Cardiac fibroblast (primary cell): ENCODE results near the gene OLIG2.

Experiments used
- DNase-seq, 2 donors: peaks; one replicate each; pipeline versions ENCODE4 v3.0.0 to v3.0.0-alpha.2; 2010; ENCODE audit warnings: low read depth in 2 of 2
- H3K4me3 ChIP-seq, 2 donors: replicated peaks in 1 of 2; 1 replicate in 1 of 2; 2 replicates in 1 of 2; pipeline ENCODE4 v1.5.1; 2011; ENCODE audit warnings: low read depth in 2 of 2, low read length in 2 of 2, mild to moderate bottlenecking in 2 of 2, moderate library complexity in 1 of 2
- CTCF ChIP-seq: IDR thresholded peaks from one replicate; pipeline ENCODE4 v1.5.1; 2011; ENCODE audit warnings: low read depth, mild to moderate bottlenecking, low read length, inconsistent platforms

Gene OLIG2

GRCh38 chr21:33039536-33039935, 13.8 kb downstream of the OLIG2 start:
- no peak for TF ChIP-seq CTCF
- H3K4me3 ChIP-seq: no peak overlapping the region
- DNase-seq: no peak

- no peak for TF ChIP-seq CTCF
- no peak overlapping the region for H3K4me3 ChIP-seq
Observed at GRCh38 chr21:33040215-33040614, 14.5 kb downstream of the OLIG2 start.

GRCh38 chr21:33041981-33042380, 16.2 kb downstream of the OLIG2 start:
- no peak for TF ChIP-seq CTCF
- DNase-seq: no peak
- no peak overlapping the region for H3K4me3 ChIP-seq

More at GRCh38 chr21:33040215-33040614, 14.5 kb downstream of the OLIG2 start:
- no peak for DNase-seq

GRCh38 chr21:33042812-33043211, 17.1 kb downstream of the OLIG2 start:
- DNase-seq: peak; percentile 90 to 95
- TF ChIP-seq CTCF: no peak
- no peak overlapping the region for H3K4me3 ChIP-seq

GRCh38 chr21:33046455-33046854, 20.7 kb downstream of the OLIG2 start:
- H3K4me3 ChIP-seq: no peak overlapping the region
- DNase-seq: no peak
- TF ChIP-seq CTCF: no peak

- DNase-seq: peak; percentile 41 to 70
- no peak overlapping the region for H3K4me3 ChIP-seq
- TF ChIP-seq CTCF: no peak
Observed at GRCh38 chr21:33047231-33047630, 21.5 kb downstream of the OLIG2 start.

- no peak for TF ChIP-seq CTCF
- DNase-seq: no peak
- no peak overlapping the region for H3K4me3 ChIP-seq
Observed at GRCh38 chr21:33051925-33052324, 26.2 kb downstream of the OLIG2 start.
